Epithelial cell of prostate (primary cell): Measurements from ENCODE around the gene PDZRN3.

ENCODE experiments used
- DNase-seq: peaks from one replicate; pipeline ENCODE4 v3.0.0-alpha.2; 2011; ENCODE audit warnings: low read depth, low spot score
- H3K27ac ChIP-seq: fragments of 450-650 bp; 2 replicates; pipeline ENCODE4 v1.5.1; 2017; ENCODE audit warnings: mild to moderate bottlenecking

PDZRN3 gene

GRCh38 chr3:73624017-73624820, 522 bp downstream of the PDZRN3 start:
- no peak for DNase-seq
- no peak overlapping the region for H3K27ac ChIP-seq

- no peak overlapping the region for H3K27ac ChIP-seq
- DNase-seq = no peak
Measured at GRCh38 chr3:73623346-73623745, 1.4 kb downstream of the PDZRN3 start.

DNA sequence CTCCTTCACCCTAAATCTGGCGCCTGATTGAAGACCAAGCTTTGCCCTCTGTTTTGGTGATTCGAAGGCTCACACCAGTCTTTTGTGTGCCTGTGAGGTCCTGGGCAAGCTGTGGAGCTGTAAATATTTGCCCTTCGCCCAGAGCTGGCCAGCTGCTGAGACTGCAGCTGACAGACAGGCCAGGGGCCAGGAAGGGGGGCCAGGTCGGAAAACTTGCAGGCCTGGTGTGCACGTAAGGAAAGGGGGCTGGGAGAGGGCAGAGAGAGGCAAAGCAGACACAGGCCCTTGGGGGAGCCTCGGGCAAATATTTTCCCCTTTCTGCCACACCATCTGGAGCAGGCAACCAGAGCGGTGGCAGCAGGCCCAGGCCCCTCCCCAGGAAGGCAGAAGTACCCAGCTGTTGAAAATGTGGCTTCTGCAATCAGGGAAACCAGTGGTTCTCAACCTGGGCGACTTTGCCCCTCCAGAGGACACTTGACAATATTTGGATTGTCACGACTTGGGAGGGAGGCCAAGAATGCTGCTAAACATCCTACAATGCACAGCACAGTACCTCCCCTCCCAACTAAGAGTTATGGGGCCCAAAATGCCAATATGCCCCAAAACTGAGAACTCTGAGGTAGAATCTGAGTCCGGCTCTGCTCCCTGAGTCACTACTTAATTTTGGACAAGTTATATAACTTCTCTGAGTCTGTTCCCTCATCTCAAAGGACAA, 2.5 kb downstream of the PDZRN3 start:
- H3K27ac ChIP-seq = no peak overlapping the region
- DNase-seq = no peak

DNA sequence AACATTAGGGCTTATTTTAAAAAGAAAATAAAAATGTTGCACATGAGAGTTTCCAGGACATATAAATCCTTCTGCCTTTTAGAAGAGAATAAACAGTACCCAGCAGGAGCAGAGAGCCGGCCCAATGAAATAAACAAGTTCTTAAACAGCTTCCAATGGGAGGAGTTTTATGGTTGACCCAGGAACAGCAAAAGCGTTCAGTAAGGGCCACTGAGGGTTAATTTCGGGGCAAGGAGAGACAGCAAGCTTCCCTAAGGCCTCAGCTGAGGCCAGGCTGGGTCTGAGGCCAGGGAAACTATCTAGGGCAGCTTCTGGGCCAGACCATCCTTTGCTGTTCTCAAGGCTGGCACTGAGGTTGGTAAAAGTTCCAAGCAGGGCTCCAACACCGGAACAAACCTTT, 3.4 kb downstream of the PDZRN3 start:
- H3K27ac ChIP-seq = no peak overlapping the region
- DNase-seq = no peak

DNA sequence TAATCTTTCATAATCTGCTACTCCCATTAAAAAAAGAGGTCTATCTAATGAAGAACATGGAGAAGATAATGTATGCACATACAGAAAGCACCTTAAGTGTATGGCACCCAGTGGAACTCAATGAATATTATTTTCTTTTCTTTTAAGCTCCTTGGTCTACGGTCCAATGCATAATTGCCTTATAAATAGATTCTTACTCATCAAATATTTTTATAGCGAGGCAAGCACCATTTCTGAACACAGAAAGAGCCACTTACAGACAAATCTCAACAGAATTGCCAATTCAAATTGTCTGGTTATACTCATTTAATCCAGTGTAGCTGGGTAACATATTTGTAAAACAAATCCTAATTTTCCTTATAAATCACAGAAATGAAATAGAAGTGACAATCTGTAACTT, 6.3 kb downstream of the PDZRN3 start:
- no peak for DNase-seq
- no peak overlapping the region for H3K27ac ChIP-seq

- no peak for DNase-seq
Measured at GRCh38 chr3:73616056-73616455, 8.7 kb downstream of the PDZRN3 start.

DNA sequence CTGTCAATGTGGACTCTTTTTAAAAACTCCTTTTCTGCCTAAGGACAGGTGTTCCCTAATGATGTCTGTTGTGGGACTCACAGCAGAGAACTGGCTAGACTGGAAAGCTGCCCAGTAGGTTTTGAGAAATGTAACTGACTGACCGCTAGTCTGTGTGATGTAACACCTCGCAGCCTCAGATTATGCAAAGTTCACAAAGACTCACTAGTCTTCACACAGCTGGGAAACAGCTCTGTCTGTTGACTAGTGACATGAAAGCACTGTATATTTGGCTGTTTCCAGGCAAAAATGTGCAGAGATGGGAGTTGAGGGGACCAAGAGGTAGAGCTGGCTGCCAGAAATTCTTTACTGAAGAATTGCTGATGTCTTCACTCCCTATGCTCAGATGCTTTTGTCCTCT, 10.3 kb downstream of the PDZRN3 start:
- no peak for DNase-seq
- H3K27ac ChIP-seq = no peak overlapping the region

More at GRCh38 chr3:73616056-73616455, 8.7 kb downstream of the PDZRN3 start:
- H3K27ac ChIP-seq = no peak overlapping the region

- DNase-seq = no peak
Measured at GRCh38 chr3:73611176-73611575, 13.6 kb downstream of the PDZRN3 start.

DNA sequence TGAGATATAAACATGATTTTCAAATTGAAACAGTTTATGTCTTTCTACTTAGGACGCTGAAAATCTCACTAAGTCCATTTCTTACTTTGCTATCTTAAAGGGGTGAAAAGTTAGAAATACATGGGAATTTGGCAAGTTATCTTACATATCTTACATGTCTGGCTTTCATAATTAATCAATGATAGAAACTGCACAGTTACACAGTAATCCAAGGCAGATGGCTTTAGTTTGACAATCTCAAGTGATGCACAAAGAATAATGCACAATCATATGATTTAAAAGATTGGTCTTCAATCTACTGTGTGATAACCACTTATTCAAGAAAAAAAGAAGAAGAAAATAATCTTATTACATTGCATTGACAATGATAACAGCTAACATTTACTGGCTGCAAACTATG, 14.2 kb downstream of the PDZRN3 start:
- no peak overlapping the region for H3K27ac ChIP-seq
- no peak for DNase-seq

More at GRCh38 chr3:73611176-73611575, 13.6 kb downstream of the PDZRN3 start:
- H3K27ac ChIP-seq = no peak overlapping the region

GRCh38 chr3:73609655-73610054, 15.1 kb downstream of the PDZRN3 start:
- no peak for DNase-seq
- no peak overlapping the region for H3K27ac ChIP-seq

DNA sequence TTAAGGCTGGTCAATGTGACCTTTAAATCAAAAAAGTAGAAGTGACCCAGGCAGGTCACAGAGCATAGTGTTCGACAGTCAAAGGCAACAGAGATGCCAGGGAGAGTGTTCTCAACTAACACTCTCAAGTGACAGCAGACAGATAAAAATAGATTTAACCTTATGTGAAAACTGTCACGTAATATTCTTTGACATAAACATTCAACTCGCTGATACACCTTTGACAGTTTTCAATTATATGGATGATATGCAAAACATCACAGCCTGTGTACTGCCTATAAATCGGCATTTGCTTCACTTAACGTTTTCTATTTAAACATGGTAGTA, 15.5 kb downstream of the PDZRN3 start:
- H3K27ac ChIP-seq = no peak overlapping the region
- no peak for DNase-seq

DNA sequence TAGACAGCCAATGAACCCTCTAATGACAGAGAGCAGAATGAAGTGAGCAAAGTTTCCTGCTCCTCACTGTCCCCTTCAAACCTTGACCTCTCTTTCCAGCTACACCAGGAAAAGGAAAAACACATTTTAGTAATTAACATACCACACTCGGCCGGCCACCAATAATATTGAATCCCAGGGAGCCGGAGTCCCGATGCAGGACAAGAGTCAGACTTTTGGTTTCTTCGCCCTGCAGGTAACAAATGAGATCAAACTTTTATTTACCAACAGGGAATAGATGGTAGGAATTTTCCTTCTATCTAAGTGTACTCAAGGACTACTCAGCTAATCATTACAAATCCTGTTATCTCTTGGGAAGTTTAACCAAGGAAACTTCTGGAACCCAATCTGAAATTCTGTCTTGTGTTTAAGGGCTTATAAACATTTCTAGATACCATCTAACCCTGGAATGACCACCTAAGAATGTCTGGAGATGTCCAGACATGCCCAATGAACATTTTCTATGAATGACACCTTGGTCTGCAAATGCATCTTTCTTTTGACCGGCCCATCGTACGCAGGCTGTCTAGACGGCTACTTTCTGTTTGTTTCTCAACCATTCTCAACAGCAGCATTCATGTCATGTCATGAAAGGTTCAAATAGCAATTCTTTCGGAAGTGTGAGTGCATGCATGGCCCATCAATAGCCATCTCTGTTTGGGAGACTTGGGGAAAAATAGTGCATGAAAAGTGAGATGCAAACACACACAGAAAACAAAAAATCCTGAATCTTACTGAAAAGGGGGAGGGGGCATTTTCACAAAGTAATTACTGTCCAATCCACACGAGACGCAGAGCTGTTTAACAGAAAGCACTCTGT, 16.1 kb downstream of the PDZRN3 start:
- DNase-seq = no peak
- no peak overlapping the region for H3K27ac ChIP-seq

DNA sequence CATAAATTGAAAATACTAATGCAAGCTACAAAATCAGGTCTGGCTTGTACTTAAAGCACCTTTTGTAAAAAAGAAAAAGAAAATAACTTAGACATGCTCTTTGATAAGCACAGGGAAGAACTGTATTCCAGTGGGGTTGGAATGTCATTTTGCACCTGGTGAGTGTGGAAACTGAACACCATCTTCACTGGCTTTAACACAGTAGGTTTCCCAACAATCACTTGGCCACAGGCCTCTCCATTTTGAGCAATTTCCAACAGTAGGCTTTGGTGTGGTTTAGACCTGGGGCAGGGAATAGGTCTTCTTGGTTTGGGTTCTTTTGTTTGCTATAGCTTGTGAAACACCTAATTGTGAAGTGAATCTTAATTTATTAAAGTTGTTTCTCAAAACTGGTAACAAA, 18.9 kb downstream of the PDZRN3 start:
- no peak for DNase-seq
- H3K27ac ChIP-seq = no peak overlapping the region

GRCh38 chr3:73605412-73605811, 19.3 kb downstream of the PDZRN3 start:
- no peak for DNase-seq
- no peak overlapping the region for H3K27ac ChIP-seq

GRCh38 chr3:73604451-73604850, 20.3 kb downstream of the PDZRN3 start:
- DNase-seq = no peak
- no peak overlapping the region for H3K27ac ChIP-seq

DNA sequence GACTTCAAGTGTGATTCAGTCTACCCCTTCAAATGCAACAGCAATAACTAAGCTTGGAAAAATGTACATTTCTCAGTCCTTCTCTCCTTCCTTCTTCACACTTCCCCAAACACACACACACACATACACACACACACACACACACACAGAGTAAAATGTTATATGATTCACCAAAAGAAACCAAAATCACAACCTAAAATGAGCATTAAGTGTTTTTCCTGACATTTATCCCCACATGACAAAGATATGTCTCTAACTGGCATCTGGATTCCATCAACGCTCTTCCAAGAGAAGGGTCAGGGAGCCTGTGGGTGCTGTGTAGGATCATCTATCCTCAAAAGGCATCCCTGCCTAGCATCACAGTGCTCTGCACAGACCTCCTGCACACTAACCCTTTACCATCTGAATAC, 21.0 kb downstream of the PDZRN3 start:
- no peak for DNase-seq
- H3K27ac ChIP-seq = no peak overlapping the region

DNA sequence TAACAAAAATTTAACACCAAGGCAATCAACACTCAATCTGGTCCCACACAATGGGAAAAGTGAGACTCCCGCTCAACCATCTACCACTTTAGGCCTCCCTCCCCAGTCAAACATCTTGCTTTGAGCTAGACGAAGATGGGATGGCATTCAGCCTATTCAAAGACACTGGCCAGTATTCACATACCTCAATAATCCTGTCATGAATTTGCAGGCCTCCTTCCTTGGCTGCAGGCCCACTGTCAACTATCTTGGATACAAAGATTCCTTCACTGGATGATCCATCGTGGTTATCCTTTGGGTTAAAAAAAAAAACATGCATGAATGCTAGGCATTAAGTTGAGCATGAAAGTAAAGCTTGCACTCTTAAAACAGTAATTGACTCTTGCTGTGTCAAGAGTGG, 22.6 kb downstream of the PDZRN3 start:
- DNase-seq = no peak
- H3K27ac ChIP-seq = no peak overlapping the region

- no peak for DNase-seq
Measured at GRCh38 chr3:73601481-73601880, 23.3 kb downstream of the PDZRN3 start.

GRCh38 chr3:73601011-73601410, 23.7 kb downstream of the PDZRN3 start:
- no peak for DNase-seq
- H3K27ac ChIP-seq = no peak overlapping the region

More at GRCh38 chr3:73601481-73601880, 23.3 kb downstream of the PDZRN3 start:
- no peak overlapping the region for H3K27ac ChIP-seq

DNA sequence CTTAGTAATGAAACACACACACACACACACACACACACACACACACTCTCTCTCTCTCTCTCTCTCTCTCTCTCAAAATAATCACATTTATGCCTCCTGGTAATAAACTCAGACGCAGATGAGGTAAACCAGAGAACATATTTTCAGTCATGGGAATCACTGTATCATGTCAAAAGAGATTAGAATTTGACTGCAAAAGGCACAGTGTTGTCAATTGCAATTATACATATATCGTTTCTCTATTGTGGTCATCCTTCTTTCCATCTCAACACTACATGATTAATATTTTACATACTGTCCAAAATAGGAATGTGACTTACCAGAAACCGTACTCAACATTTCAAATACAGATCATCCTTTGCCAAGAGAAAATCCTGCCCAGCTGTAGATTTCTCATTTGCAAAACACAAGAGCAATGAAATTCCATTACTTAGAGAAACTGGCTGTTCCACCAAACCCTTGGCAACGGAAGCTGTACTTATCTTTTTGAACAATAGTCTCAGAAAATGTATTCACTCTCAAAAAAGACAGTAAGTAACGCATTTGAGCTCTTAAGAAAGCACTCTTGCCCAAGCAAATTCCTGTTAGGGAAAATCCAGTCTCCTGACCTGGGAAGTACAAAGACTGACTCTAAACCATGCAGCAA, 24.3 kb downstream of the PDZRN3 start:
- no peak overlapping the region for H3K27ac ChIP-seq
- no peak for DNase-seq
